ENCODE data around the gene PRICKLE4.
A peak's percentile ranks its signal among the peaks of the same experiment; 100 is the strongest.
"Not testable (repeated sequence)": the region's sequence is repeated elsewhere in the genome, so short reads cannot be mapped to it uniquely, and the experiment has no call there.

The PRICKLE4 gene

DNA sequence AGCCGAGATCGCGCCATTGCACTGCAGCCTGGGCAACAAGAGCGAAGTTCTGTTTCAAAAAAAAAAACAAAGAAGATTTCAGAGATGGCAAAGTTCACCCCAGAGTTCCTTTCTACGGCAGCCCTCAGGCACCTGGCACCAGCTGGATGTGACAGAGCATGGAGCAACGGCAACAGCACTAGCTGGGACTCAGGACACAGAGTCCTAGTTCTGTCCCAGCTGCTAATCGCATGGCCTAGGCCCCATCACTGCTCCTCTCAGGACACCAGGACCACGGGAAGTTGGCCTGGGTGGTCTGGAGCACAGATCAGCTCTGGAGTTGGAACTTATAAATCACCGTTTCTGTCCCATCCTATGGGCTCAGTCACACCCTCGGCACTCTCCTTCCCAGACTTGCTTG is 34.5 kb upstream of the PRICKLE4 start:
- DNase-seq (ENCODE audit: low read depth): no peak

DNA sequence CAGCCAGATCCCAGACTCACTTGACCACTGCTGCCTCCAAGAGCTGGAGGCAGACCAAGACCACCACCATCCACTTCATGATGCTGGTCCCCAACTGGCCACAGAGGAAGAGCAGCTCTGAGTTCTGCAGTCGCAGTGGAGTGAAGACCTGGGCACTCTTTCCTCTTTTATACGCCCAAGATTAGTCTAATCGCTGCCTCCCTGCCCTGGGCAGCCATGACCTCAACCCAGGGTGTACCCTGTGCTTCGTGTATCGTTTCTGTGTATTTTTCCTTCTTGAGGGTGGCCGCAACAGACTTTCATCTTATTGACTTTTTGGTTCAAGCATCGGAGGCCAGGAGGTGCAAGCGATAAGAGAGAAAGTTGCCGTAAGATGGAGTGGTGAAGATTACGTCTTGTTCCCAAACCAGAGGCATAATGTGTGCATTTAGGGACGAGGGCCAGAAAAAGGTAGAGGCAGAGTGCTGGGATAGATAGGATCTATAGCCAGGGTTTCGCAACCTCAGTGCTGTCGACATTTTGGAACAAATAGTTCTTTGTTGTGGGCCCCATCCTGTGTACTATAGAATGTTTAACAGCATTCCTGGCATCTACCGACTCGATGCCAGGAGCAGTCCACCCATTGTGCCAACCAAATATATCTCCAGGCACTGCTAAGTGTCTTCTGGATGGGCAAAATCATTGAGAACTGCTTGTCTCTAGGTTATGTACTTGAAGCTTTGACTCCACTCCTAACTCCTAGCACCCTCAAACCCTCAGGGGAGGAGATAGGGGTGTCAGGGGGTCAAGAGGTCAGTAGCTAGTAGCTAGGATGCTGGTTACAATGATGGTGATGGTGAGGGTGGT is 33.1 kb upstream of the PRICKLE4 start, which contains the start of gene PGC:
TSS of gene PGC (minus strand) at position 142 of the 846 bp plus-strand sequence. CDS start at position 79, 63 bp downstream.
- DNase-seq (ENCODE audit: low read depth): no peak

DNA sequence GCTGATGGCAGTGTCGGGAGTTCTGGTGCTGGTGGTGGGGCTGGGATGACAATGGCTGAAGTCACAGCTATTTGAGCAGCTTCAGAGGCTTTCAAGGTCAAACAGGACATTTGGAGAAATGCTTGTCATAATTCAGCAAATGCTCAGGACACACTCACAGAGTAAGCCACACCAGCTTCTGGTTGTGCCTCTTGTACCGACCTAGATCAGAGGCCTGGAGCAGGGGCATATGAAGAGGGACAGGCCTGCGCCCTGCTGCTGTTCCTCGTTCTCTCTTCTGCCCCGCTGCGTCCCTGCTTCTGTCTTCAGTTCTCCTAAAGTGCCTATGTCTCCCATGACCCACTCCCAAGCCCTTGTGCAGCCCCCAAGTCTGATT is 32.5 kb upstream of the PRICKLE4 start:
- no peak for DNase-seq (ENCODE audit: low read depth)

DNA sequence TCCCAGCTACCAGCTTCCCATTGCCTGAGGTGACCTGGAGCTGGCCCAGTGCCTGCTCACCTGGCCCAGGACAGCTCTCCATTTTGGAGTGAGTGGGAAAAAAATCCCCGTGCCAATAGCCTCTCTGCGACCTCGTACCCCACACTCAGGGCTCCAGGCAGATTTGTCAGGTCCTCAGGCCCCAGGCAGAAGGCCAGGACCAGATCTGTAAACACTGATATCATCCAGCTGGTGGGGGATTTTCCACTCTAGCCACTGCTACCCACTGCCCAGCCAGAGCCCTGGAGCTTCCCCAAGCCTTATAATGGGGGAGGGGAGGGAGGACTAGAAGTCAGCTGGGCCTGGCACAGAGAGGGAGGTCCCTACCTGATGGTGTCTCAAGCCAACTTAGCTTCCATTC is 32.0 kb upstream of the PRICKLE4 start:
- no peak for DNase-seq (ENCODE audit: low read depth)

GRCh38 chr6:41750374-41750773 is 30.2 kb upstream of the PRICKLE4 start:
- DNase-seq (ENCODE audit: low read depth): no peak

DNA sequence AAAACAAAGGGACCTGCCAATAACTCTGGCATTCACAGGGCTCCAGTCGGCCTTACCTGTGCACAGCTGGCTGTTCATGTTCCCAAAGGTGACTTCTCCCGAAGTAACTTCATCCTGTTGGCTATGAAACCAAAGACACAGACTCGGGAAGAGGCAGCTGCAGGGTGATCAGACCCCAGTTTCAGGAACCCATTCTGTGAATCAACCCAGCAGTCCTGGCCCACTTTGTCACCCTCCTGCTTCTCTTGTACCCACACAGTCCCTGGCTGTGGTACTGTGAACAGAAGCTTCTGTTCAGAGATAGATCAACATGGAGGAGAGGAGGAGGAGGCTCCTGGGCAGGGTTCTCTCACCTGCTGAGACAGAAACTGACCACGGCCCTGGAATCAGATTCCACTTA is 24.7 kb upstream of the PRICKLE4 start:
- DNase-seq (ENCODE audit: low read depth): no peak

DNA sequence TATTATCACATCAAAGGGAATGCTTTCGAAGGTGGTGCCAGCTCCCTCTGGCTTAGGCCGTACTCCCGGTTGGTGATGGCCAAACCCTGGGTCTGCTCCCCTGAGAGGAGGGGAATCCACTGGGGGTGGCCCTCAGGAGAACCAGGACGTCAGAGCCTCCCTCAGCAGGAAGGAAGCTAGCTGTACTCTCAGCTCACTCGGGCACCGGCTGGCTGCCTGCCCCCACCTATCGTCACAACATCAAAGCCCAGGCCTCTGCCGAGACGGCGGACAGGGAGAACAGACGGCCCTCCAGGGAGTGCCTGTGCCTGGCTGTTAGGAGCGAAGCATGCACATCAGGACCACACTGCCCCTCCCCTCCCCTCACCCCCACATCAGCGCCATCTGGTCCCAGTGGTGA is 24.2 kb upstream of the PRICKLE4 start:
- DNase-seq (ENCODE audit: low read depth): no peak

DNA sequence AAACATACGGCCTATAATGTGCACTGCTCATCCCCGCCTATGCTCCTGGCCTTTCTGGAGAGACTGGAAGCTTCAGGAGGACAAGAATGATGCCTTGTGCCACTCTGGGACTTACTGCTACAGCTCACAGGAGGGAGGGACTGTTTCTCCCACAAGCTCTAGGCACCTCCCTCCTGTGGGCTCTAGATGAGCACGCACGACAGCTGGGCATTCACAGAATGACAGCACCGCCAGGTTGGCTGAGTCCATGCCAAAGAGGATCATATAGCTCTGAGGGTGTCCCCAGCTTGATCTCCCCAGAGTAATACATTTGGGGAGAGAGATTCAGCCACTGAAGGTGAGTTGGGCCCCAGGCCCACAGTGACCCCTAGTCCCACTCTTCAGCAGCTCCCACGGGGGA is 23.3 kb upstream of the PRICKLE4 start:
- DNase-seq (ENCODE audit: low read depth): no peak

DNA sequence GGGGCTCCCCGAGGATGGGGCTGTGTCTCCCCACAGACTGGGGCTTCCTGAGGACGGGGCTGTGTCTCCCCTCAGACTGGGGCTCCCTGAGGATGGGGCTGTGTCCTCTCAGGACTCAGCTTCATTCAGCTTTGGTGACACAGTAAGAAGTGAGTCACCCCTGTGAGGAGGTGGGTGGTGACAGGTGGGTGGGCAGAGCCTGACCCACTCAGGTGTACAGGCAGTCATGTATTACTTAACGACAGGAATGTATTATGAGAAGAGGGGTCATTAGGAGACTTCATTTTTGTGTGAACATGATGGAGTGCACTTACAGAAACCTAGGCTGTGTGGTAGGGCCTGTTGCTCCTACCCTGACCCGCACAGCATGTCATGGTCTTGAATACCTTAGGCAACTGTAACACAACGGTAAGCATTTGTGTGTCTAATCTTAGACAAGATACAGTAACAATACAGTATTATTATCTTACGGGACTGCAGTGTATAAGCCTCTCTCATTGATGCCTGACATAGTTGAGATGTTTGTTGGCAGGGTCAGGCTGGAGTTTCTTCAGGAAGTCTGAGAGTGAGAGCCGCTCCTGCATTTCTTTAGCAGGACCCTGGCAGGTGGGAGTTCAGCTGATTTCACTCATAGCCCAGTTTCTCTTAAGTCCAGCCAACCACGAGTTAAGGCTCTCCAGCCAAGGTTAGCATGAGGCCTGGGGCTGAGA is 22.5 kb upstream of the PRICKLE4 start:
- no peak for DNase-seq (ENCODE audit: low read depth)

DNA sequence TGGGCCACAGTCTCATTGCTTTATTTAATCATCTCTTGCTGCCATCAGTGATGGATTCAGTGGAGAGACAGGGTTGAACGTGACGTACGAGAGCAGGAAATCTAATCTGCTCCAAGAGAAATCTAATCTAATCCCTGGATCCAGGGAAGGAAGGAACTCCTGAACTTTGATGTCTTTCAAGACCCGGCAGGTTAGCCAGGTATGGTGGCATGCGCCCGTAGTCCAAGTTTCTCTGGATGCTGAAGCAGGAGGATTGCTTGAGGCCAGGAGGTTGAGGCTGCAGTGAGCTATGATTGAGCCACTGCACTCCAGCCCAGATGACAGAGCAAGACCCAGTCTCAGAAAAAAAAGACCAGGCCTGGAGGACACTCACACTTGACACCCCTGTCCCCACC is 21.9 kb upstream of the PRICKLE4 start:
- no peak for DNase-seq (ENCODE audit: low read depth)

DNA sequence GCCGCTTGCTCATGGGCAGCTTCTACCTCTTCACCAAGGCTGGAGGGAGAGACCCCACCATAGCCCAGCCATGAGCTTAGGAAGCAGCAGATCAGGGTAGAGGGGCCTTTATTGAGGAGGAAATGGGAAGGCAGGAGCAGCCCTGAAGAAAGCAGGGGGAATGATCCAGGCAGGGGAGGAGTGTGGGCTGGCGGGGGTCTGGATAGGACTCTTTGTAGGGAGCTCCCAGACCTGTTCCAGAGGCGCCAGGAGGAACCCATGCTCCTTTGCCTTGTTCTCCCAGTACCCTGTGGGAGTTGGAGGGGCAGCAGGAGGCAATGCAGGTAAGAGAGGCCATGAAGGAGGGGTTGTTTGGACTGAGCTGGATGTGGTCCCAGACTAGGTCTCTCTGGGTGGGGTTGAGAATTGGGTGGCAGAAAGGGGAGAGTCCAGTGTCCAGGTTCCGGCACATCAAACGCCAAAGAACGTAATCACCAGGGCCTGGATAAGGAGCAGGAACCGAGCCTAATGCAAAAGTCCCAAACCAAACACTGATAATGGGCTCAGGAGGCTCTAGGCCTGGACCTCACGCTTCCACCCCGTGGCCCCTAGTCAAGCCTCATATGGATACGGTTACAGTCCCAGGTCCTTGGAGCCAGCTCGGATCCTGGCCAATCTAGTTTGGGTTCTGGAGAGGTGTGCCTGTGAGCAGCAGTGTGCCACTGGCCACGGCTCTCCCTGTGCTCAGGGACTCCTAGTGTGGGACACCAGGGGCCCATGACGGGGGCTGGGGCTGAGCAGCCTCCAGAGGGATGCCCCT is 21.3 kb upstream of the PRICKLE4 start:
- no peak for DNase-seq (ENCODE audit: low read depth)

- no peak for DNase-seq (ENCODE audit: low read depth)
Measured at GRCh38 chr6:41759905-41760579, 20.5 kb upstream of the PRICKLE4 start.

DNA sequence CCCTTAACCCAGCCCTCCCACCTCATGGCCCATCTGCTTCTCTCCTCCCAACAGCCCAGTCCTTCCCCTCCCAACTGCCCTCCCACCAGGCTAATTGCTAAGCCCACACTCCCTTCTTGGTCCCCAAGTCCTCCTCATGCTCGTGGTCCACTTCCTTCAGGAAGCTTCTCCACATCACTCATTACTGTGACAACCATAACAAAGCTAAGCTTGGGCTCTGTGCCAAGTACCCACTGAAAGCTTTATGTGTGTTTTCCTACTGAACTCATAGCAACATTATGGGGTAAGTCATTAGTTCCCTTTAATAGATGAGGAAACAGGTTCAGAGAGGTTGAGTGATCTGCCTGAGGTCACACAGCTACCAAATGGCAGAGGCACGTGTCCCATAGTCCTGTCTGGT is 17.1 kb upstream of the PRICKLE4 start:
- DNase-seq (ENCODE audit: low read depth): no peak

- not testable (repeated sequence) for DNase-seq (ENCODE audit: low read depth)
Measured at GRCh38 chr6:41766043-41766664, 14.4 kb upstream of the PRICKLE4 start.

DNA sequence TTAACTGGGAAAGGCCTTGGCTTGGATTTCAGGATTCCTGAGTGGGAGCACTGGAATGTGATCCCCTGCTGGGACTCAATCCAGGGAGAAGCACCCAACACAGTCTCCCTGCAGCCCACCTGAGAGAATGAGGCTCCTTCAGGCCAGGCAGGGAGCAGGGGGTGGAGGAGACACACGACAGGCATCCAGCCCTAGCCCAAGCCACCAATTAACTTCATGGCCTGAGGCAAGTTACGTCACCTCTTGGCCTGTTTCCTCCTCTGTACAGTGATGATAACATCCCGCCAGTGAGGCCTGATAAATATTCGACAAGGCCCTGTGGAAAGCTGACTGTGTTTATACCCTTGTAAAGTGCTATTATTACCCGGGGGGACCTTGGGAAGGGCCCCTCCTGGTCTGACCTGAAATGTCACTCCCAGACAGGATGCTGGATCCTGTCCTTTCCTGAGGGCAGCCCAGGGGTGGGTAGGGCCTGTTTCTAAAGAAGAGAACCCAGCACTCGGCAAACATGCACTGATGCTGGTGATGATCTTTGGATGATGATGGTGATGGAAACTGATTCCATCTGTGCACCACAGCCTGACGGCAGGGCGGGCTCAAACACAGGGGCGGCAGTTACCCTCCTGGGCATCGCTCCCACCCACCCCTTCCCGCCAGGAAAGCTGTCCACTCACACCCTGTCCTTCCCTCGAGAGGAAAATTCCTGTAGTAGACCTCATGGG is 13.3 kb upstream of the PRICKLE4 start:
- peak; percentile 75 for DNase-seq (ENCODE audit: low read depth)

GRCh38 chr6:41768545-41769308 is 11.9 kb upstream of the PRICKLE4 start:
- no peak for DNase-seq (ENCODE audit: low read depth)

DNA sequence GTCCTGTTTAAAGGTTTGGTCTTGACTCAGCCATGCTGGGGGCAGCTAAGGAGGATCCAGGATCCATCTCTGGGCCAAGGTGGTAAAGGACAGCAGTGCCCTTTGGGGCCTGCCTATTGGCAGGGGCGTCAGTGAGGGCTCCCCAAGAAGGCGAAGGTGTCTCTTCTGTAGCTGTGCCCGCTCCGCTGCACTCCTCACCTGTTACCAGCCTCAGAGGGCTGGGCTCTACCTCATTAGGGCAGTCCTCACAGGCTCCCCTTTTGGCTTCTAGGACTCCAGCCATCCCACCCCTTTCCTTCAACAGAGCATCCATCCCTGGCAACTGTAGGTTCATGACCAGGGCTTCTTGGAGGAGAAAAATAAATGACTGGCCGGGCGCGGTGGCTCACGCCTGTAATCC is 11.2 kb upstream of the PRICKLE4 start:
- no peak for DNase-seq (ENCODE audit: low read depth)

DNA sequence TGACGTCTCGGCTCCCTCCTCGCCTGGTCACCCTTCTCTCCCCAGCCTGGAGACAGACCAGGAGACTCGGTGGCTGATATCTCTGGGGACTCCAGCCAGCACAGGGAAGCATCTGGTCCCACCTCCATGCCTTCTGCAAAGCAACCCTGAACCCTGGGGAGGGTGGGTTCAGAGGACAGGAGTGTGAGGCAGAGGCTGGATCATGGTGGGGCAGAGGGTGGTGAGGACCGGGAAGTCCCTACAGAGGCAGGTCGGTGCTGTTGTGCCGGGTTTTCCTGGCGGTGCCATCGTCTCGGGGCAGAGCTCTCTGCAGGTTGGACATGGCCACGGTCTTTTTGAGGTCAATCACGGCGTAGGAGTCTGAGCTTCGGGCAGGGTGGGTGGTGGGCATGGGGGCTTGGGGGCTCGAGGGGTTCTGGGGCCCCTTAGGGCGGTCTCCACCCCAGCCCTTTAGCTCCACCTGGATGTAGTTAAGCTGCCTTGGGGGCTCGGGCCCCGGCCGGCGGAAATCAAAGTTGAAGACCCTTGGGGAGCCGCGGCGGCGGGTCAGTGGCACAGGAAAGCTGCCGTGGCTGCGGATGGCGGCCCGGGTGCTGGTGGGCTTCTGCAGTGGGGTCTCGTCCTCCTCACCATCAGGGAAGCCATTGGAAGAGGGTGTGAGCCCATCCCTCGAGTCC is 10.1 kb upstream of the PRICKLE4 start:
- no peak for DNase-seq (ENCODE audit: low read depth)

All from fibroblast of gingiva (primary cell).